GM18520 (cell line): ENCODE results near the gene BMPR1B.
"Not testable (repeated sequence)": the region's sequence is repeated elsewhere in the genome, so short reads cannot be mapped to it uniquely, and the experiment has no call there.

Experiments
- ATAC-seq: cut with Tn5 transposase; IDR thresholded peaks from one replicate; pipeline ENCODE4 v1.9.1; 2021; ENCODE audit not compliant: unreplicated experiment

The BMPR1B gene

DNA sequence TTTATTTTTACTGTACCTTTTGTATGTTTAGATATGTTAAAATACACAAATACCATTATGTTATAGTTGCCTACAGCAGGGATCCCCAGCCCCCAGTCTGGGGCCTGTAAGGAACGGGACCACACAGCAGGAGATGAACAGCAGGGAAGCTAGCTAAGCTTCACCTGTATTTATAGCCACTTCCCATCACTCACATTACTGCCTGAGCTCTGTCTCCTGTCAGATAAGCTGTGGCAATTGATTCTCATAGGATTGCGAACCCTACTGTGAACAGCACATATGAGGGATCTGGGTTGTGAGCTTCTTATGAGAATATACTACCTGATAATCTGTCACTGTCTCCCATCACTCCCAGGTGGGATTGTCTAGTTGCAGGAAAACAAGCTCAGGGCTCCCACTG lies 73.9 kb downstream of the BMPR1B start:
- ATAC-seq: no peak

DNA sequence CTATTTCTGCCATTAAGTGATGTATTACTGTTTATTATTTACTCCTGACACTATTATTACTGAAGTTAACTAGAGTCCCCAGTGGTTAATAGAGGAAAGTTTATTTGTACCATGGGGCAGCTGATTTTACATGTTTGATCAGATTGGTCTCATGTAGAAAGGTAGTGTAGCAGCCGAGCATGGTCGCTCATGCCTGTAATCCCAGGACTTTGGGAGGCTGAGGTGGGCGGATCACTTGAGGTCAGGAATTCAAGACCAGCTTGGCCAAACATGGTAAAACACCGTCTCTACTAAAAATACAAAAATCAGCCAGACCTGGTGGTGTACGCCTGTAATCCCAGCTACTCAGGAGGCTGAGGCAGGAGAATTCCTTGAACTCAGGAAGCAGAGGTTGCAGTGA lies 74.6 kb downstream of the BMPR1B start:
- not testable (repeated sequence) for ATAC-seq

DNA sequence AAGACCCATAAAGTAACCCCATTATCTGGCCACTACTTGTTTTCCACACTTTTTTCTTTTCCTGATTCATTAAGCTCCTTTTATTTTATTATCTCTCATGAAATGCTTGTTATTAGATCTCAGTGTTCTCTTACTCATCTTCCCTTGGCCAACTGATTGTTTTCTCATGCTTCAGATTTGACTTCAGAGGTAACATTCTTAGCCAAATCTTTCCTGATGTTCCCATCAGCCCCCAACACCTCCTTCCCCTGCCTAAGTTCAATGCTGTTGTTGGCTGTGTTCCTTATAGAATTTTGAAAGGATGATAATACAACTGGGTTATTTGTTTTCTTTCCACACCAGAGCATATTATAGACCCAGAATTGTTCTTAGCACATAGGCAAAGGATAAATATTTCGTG lies 75.6 kb downstream of the BMPR1B start:
- ATAC-seq: no peak

DNA sequence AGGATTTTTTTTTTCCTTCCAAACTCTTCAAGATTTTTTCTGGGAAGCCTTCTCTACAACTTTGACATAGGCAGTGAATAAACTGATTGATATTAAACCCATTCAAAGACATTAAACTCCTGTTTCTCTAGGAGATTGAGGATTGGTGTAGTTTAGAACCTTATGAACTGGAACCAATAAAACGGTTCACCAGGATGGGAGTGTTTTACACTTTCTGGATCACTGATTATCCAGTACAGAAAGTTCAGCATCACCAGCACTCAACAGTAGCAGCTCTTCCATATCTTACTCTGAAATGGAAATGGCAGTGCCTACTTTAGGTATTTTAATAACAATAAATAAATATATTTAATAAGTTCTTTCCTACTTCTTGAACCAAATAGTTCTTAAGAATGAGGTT lies 76.7 kb downstream of the BMPR1B start:
- no peak for ATAC-seq

DNA sequence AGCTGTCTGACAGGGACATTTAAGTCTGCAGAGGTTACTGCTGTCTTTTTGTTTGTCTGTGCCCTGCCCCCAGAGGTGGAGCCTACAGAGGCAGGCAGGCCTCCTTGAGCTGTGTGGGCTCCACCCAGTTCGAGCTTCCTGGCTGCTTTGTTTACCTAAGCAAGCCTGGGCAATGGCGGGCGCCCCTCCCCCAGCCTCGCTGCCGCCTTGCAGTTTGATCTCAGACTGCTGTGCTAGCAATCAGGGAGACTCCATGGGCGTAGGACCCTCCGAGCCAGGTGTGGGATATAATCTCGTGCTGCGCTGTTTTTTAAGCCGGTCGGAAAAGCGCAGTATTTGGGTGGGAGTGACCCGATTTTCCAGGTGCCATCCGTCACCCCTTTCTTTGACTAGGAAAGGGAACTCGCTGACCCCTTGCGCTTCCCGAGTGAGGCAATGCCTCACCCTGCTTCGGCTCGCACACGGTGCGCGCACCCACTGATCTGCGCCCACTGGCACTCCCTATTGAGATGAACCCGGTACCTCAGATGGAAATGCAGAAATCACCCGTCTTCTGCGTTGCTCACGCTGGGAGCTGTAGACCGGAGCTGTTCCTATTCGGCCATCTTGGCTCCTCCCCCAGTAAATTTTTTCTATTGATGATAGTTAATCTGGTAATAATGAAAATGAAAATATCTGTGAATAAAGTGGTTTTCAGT lies 83.6 kb downstream of the BMPR1B start:
- not testable (repeated sequence) for ATAC-seq

DNA sequence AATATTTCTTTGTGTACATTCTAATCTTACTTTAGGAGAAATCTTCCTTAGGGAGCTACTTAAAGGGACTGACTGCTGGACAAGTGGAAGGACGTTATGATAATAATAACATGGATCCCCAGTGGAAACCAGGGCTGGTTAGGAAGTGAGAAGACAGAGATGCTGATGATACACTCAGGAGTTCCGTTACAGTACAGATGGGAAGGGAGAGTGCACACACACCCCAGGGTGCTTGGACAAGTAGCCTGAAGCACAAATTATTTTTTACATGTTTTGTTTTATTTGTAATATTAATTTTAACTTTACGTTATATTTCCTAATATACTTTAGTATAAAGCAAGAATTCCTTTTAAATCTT lies 84.1 kb downstream of the BMPR1B start:
- ATAC-seq: no peak

DNA sequence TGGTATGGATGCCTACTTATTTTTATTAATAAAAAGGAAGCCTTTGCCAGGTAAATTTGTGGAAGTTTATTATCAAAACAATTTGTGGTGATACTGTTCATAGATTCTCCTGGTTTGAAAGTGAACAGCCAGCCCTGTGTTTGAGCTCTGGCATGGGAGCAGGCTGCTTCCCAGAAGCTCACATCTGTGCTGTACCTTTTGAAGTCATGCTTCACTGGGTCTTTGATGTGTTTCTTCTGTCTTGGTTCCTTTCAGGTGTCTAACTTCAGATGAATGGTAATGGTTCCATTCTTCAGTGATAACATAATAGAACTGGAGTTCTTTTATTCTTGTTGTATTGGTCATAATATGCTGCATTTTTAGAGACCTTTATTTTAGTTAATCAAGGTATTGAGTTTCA lies 85.5 kb downstream of the BMPR1B start:
- no peak for ATAC-seq

DNA sequence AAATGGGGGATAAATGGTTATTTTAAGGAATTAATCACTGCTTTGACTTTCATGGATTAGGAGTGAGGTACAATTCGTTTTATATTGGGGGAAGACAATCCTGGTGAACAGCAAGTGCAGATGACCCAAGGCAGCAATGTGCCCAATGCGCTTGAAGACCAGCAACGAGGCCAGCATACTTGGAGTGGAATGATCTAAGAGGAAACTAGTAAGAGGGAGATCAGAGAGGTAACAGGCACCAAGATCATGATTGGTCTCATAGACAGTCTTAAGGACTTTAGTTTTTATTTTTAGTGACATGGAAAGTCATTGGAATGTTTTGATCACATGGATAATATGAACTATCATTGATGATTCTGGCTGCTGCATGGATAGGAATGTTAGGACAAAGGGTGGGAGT lies 90.6 kb downstream of the BMPR1B start:
- no peak for ATAC-seq

DNA sequence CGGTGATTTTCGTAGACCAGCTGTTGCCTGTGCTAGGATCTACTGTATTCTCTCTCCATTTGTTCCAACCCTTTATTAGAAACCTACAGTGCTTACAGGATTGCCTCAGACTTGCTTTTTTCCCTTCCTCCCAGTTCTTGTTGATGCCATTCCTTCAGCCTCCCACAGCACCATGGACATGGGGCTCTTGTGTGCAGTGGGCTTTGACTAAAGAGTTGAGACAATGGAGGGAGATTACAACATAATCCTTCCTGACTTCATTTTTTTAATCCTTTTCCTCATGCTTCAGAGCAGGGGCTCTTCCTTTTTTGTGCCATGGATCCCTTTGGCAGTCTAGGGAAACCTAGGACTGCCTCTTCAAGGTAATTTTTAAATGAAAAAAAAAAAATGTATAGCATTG lies 92.1 kb downstream of the BMPR1B start:
- no peak for ATAC-seq

DNA sequence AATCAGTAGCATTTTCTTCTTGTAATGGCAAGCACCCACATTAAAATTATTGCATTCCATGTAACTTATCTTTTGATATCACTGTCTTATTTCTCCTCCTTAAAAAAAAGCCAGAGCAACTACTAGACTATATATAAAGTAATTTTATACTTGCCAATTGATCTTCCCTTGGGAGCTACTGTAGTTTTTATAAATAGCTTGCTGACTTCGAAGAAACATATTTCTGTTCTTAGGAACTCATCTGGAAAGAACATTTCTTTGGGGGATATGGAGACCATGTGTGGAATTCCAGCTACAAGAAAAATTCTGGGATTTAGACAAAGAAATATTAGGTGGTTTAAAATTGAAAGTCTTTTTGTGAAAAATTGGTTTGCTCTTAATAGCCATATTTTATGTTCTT lies 94.9 kb downstream of the BMPR1B start:
- ATAC-seq: no peak

DNA sequence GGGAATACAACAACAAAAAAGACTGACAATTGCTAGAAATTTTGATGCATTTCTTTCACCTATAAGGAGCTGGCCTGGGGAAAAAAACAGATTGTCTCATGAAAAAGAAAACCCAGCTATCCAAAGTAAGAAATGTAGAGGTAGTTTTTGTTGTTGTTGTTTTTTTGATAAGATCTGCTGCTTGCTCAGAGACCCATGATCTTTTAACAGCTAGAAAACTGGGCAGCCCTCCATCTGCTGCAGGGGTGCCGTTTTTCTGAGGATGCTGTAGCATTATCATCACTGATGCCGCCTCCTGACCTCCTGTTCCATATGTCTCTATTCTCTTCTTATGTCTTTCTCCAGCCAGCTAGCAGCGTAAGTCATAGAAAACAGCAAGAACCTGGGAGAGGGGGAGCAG lies 98.3 kb downstream of the BMPR1B start:
- no peak for ATAC-seq

DNA sequence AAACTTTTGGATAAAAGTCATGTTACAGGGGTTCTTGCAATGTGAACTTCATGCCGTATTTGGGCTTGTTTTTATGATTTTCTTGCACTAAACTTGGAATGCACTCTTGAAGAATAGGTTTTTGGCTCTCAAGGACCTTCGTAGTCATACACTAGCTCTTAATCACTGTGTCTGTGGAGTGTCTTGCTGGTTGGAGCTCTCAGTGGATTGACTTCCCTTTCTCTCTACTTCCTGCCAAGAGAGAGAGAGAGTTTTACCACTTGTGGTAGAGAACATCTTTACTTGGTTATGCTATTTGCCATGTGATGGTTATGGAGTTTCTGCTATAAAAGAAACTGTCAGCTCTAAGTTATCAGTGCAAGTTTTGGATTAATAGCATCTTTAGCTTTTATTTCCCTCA lies 112.4 kb downstream of the BMPR1B start:
- no peak for ATAC-seq

DNA sequence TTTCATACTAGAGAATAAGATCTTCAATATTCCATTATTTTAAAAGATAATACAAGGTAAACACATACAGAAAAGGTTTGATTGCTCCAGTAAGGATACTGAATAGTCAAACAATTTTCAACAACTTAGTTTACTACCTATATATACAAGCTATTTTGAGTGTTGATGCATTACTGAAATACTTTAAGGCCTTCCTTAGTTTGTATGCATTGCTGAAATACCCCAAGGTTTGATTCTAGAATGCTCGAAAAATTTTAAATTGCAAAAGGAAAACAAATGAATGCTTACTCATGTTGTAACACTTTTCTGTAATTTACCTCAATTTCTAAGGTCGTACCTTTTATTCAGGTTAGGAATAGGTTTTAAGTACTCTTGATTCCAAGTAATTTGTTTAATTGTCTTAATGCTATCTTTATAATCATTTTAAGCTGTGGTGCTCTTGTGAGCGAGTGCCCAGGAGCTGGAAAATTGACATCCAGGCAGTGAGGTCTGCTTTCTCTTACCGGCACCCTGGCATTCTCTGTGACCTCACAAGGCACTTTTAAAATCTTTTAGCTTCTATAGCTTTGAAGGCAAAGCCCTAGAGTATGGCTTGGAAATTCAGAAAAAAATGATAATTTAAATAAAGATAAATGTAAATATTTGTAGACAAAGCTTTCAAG lies 114.0 kb downstream of the BMPR1B start:
- ATAC-seq: no peak

DNA sequence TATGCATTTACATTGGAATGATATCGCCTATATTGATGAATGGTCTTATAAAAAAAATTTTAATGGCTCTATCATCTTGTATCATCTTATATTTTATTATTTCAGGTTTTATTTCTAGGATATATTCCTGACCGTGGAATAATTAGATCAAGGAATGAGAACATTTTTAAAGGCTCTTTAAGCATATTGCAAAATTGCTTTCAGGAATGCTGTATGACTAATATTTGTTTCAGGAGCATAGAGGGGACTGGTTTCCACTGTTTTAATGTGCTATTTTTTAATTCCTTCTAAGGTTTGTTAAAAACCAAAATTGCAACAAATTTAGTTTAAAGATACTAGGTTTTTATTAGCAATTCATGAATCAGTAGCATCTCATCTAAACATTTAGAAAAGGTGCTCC lies 120.2 kb downstream of the BMPR1B start:
- ATAC-seq: no peak

DNA sequence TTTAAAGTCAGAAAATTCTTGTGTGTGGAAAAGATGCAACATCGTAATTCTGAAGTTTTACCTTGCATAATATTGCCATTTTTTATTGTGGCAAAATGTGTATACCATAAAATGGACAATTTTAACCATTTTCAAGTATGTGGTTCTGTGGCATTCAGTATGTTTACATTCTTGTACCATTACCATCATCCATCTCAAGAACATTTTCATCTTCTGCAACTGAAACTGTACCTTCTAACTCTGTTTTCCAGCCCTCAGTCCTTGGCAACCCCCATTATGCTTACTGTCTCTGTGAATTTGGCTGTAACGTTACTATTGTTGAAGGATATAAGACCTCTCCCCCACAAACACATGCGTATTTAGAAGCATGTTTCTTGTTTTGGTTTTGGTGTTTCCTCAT lies 123.2 kb downstream of the BMPR1B start:
- no peak for ATAC-seq

DNA sequence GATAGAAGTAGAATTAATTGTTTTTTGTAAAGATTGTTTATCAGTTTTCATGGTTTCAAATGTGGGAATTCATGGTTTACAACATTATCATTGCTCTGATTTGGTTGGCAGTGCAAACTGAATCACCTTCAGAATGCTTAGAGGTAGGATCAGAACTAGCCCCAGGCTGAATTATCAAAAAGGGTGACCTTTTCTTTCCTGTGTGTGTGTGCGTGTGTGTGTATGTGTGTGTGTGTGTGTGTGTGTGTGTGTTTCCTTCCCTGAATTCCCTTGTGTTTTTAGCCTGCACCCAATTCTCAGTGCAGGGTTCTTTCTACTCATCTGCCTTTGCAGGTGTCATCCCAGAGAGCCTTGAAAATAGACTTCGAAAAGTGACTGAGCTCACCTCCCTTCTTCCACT lies 125.0 kb downstream of the BMPR1B start:
- no peak for ATAC-seq

DNA sequence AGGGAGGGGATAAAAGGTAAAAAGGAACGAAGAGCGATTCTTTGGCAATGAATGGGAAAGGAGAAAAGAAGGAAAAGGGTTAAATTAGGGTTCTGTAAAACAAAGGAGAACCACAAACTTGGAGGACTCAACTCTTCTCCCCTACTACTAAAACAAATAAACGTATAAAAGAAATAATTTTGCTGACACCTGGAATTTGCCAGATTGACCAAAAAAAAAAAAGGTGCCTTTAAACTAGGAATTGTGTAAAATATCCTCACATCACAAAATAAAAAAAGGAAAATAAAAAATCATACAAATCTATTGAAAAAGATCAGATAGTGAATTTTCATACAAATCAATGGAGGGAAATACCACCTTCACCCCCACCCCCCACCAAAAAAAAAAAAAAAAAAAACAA lies 129.3 kb downstream of the BMPR1B start:
- ATAC-seq: no peak

DNA sequence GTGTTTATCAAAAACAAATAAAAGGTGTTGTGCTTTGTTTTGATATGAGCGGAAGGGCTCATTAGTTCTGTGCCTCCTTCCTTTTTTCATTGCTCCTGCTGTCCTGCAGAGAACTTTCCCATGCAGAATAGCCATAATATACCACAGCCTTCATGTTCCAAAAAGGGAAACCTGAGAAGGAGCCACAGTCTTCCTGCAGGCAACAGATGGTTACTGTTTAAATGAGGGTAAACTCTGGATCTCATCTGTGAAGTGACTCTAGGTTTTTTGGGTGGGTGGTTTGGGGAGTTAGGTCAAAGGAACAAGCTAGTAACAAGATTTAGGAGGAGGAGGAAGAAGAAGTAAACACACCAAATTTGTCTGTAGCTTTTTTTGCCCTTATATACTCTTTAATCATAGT lies 131.8 kb downstream of the BMPR1B start:
- no peak for ATAC-seq

DNA sequence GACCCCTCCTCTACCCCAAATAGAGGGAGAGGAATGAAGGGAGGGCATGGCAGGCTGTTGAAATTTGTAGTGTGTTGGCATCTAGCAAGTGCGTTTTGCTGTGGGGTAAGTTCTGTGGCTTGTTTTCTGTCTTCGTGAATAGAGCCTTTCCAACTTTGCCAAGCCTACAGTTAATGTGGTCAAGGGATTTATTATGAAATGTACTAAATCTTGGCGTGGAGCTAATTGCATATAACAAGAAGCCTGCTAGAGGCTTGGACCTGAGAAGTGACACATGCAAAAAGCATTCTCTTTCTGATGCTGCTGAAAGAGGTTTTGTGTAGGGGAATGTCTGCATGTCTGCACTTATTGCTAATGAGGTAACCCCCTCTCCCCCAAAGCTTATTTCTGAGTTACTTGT lies 132.2 kb downstream of the BMPR1B start:
- ATAC-seq: no peak

DNA sequence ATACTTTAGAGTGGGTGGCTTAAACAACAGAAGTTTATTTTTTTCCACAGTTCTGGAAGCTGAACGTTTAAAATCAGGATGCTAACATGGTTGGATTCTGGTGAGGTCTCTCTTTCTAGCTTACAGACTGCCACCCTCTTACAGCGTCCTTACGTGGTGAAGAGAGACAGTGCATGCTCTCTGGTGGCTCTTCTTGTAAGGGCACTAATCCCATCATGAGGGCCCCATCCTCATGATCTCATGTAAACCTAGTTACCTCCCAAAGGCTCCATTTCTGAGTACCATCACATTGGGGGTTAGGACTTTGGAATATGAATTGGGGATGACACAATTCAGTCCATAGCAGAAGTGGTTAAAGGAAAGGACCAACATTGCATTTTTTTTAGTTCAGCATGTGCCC lies 132.8 kb downstream of the BMPR1B start:
- no peak for ATAC-seq

DNA sequence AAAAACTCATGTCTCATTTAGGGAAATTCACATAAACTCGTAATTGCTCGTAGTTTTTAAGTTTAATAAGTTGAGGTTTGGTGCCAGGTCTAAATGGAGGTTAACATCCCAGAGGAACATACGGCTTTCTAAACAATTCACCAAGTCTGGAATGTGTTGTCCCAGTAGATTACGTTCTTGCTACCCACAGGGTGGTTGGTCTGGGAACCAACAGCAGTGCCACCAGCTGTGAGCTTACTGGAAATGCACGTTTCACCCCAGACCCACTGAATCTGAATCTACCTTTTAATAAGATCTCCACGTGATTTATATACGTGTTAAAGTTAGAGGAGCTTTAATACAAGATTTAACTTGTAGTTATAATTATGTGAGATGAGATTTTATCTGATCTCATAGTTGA lies 134.3 kb downstream of the BMPR1B start:
- ATAC-seq: no peak

DNA sequence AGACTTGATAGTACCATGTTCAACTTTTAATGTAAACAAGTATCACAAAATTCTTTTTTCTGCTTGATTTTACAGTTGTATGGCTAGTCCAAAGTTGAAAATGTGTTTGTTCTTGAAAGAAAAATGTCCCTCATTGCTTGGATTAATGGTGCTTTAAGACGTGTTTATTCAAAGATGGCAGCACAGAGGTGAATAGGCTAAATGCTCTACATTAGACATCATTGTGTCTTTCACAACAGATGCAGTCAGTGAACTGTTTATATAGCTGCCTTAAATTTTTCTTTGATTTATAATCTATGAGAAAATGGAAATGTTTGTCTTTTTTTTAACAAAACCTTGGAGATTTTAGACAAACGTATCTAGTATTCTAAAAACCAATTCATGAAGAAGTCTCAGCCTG lies 137.3 kb downstream of the BMPR1B start:
- ATAC-seq: no peak

DNA sequence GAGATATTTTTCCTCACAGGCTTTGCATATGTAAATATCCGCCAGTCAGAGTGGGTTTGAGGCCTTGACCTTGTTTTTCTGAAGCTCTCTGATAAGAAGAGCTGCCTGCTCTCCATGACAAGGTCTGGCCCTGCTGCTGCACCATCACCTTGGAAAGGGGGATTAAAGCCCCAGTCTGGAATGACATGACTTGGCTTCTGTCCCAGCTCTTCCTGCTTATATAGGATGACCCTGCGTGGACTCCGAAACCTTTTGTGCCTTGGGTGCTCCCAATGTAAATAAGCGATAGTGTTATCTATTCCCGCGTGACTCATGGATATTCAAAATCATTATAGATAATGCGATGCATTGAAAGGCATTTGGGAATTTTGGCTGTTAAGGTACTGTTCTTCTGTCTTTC lies 139.3 kb downstream of the BMPR1B start:
- no peak for ATAC-seq
